GM21360 (cell line): ENCODE measurements around the gene PEAR1.

ENCODE experiments used
- ATAC-seq: cut with Tn5 transposase; IDR thresholded peaks from one replicate; pipeline ENCODE4 v1.9.1; 2021; ENCODE audit warnings: mild to moderate bottlenecking, moderate library complexity; ENCODE audit not compliant: unreplicated experiment

The PEAR1 gene

GRCh38 chr1:156860113-156860627 is 33.3 kb upstream of the PEAR1 start:
- ATAC-seq, result no peak

- no peak for ATAC-seq
Measured at GRCh38 chr1:156860628-156861423, 32.7 kb upstream of the PEAR1 start, which contains the start of gene NTRK1. Gene NTRK1 (plus strand): TSS chr1:156860865. CDS start chr1:156860935, 70 bp downstream.

- ATAC-seq, result no peak
Measured at GRCh38 chr1:156862584-156862983, 30.9 kb upstream of the PEAR1 start.

GRCh38 chr1:156862997-156863599 is 30.4 kb upstream of the PEAR1 start:
- no peak for ATAC-seq

- ATAC-seq, result no peak
Measured at GRCh38 chr1:156863631-156864030, 29.9 kb upstream of the PEAR1 start.

- ATAC-seq, result no peak
Measured at GRCh38 chr1:156864796-156865195, 28.7 kb upstream of the PEAR1 start.

GRCh38 chr1:156865258-156865657 is 28.3 kb upstream of the PEAR1 start:
- ATAC-seq, result no peak

GRCh38 chr1:156865865-156866248 is 27.7 kb upstream of the PEAR1 start:
- ATAC-seq, result no peak

GRCh38 chr1:156866249-156866909 is 27.1 kb upstream of the PEAR1 start:
- ATAC-seq, result no peak

GRCh38 chr1:156868341-156868740 is 25.2 kb upstream of the PEAR1 start:
- ATAC-seq, result no peak

GRCh38 chr1:156869455-156869854 is 24.1 kb upstream of the PEAR1 start:
- ATAC-seq, result no peak

GRCh38 chr1:156873659-156874058 is 19.9 kb upstream of the PEAR1 start:
- no peak for ATAC-seq

GRCh38 chr1:156874142-156874541 is 19.4 kb upstream of the PEAR1 start:
- no peak for ATAC-seq

GRCh38 chr1:156874572-156875340 is 18.8 kb upstream of the PEAR1 start:
- no peak for ATAC-seq

- no peak for ATAC-seq
Measured at GRCh38 chr1:156875341-156875615, 18.2 kb upstream of the PEAR1 start.

- no peak for ATAC-seq
Measured at GRCh38 chr1:156876281-156876680, 17.2 kb upstream of the PEAR1 start.

GRCh38 chr1:156877433-156878170 is 15.9 kb upstream of the PEAR1 start:
- ATAC-seq, result no peak

GRCh38 chr1:156879876-156880275 is 13.6 kb upstream of the PEAR1 start:
- no peak for ATAC-seq

- ATAC-seq, result no peak
Measured at GRCh38 chr1:156880473-156880872, 13.0 kb upstream of the PEAR1 start.

- no peak for ATAC-seq
Measured at GRCh38 chr1:156881101-156881500, 12.4 kb upstream of the PEAR1 start.

- ATAC-seq, result no peak
Measured at GRCh38 chr1:156881663-156882062, 11.9 kb upstream of the PEAR1 start.
